HT-29 (cell line): ENCODE data around the gene LMO1. TPM values are rescaled to one million over a fixed set of nuclear protein-coding genes. Genes with fewer than 3 reads are reported as not detected.

Source experiments
- DNase-seq: peaks from one replicate; pipeline ENCODE4 v3.0.0-alpha.2; 2015; ENCODE audit warnings: low spot score
- total RNA-seq: library from RNA; depleted of rRNA; stranded (reverse); fragments of >200 nt; shearing (Covaris generic); gene quantifications from 2 replicates; pipeline ENCODE4 v1.2.3, GENCODE V29; 2014

Gene LMO1
- total RNA-seq, 1 experiment from 2014 or later = not detected

DNA sequence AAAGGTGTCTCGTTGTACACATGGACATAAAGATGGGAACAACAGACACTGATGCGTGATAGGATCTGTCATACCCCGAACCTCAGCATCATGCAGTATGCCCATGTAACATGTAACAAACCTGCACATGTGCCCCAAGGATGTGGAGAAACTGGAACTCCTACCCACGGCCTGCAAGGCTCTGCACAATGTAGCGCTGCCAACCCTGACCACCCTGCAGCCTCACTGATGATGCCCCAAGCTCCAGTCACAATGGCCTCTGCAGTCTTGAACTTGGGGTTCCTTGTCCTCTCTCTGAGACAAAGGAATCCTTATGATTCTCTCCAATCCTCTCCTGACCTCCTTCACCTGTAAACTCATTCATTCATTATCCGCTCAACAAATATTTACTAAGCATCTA is 14.2 kb downstream of the LMO1 start:
- no peak for DNase-seq

DNA sequence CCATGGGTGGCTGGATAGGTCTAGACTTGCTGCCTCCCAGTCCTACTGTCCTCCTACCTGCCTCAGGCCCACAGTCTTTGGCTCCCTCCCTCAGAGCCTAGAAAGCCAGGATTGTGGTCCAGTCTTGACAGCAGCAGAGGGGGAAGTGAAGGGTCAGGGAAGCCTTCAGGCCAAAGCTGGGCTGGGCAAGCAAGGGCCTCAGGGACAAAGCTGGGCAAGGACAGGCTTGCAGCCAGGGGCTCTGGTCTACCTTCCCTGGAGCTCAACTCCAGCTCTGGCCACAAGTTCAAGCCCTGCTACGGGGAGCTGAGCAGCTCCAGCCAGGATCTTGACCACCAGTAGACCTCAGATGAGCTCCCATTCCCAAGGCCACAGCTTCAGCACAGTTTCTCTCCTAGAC is 14.9 kb downstream of the LMO1 start:
- DNase-seq = no peak

DNA sequence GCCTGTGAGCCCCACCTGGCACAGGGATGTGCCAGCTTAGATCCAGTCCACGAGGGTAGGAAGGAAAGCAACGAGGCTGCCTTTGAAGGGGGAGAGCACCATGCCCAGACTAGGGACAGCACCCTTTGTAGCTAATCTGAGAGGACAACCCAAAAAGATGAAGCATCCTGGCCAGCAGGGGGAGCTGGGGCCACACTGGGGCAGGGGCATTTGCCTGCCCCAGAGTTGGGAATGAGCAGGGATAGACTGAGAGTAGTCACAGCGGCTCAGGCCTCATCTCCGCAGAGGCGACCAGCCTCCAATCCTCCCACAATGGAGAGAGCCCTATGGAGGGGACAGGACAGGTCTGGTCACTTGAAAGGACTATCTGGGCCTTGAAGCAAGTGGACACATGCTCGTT is 16.4 kb downstream of the LMO1 start:
- peak; percentile 32 for DNase-seq

DNA sequence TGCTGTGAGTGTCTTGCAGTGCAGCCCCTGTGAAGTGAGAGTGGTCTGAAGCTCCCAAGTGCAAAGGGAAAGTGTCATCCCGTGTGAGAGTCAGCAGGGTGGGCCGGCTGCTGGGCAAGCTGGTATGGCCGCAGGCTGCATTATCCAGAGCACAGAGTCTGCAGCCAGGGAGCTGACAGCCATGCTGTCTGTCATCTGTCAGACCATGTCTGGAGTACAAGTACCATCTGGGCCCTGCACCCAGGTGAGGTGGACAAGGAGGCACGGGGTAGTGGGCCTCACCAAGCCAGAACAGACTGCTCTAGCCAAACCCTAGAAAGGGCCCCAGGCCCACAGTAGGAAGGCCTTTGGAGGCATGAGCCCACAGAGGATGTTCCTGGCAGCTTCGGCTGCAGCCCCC is 20.2 kb downstream of the LMO1 start:
- DNase-seq = no peak

DNA sequence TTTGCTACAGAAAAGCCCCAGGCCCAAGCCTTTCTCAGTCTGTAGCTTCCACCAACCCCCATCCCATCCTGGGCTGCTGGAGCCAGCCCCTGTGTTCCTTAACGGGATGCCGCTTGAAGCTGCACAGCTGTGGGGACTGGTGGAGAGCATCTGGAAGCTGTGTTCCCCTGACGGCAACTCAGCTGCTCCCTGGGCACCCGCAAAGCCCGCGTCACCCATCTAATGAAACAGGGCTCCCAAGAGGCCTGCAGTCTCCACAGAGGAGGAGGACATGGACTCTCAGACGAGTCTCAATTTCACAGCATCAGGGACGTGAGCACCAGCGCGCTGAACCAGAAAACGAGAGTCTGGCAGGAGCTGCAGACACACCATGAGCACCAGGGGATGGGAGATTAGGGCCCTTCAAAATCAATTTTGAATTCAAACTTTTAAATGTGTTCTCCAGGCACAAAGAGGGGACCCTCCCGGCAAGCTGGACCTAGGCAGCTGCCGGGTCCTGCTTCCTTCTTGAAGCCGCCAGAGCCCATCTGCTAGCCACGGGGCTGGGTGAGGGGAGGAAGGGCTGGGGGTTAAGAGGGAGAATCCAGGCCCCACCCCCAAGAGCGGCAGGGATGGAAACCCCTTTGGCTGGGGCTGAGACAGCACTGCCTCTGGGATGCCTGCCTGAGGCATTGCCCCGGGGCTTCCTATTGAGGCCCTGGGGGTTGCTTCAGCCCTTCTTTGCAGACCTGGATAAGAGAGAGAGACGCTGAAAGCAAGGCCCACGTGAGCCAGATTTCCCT is 21.0 kb downstream of the LMO1 start:
- DNase-seq = no peak

DNA sequence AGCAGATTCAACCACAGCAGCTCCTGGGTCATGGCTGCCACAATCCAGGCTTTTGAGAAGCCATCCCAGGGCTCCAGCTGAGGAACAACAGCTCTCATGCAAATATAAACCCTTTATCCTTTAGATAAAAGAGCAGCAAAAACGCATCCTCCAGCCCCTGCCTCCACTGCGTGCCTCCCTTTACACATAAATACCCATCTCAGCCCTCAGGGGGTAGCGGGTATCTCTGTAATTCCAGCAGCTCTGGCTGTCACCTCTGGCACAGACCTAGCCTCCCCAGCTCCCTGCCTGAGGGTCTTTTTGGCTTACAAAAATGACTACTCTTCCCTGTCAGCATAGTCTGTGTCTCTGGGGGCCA is 21.6 kb downstream of the LMO1 start:
- no peak for DNase-seq

DNA sequence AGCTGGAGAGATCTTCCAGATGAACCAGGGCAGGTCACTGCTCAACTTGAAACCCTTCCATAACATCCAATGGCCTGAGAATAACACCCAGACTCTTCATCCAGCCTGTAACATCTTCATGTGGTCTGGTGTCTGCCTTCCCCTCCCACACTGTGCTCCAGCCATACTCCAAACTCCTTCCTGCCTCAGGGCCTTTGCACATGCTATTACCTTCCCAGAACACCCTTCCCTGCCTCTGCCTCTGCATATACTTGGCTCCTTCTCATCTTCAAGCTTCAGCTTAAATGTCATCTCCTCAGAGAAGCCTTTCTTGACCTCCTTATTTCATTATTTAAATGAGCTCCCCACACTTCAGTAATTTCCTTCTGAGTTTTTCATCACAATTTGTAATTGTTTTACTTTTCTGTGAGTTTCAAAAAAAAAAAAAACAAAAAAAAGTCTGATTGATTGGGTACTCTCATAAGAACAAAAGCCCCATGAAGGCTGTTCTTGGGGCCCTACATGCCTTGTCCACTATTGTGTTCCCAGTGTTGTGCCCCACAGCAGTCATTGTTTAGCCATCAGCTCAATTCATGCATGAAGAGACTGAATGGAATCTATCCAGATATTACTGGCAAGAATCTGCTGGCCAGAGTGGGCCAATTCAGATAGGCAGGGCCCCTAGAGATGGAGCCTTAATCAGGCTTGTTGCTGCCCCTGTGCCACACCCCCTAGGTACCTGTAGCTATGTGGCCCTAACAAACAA is 22.1 kb downstream of the LMO1 start:
- DNase-seq = no peak

DNA sequence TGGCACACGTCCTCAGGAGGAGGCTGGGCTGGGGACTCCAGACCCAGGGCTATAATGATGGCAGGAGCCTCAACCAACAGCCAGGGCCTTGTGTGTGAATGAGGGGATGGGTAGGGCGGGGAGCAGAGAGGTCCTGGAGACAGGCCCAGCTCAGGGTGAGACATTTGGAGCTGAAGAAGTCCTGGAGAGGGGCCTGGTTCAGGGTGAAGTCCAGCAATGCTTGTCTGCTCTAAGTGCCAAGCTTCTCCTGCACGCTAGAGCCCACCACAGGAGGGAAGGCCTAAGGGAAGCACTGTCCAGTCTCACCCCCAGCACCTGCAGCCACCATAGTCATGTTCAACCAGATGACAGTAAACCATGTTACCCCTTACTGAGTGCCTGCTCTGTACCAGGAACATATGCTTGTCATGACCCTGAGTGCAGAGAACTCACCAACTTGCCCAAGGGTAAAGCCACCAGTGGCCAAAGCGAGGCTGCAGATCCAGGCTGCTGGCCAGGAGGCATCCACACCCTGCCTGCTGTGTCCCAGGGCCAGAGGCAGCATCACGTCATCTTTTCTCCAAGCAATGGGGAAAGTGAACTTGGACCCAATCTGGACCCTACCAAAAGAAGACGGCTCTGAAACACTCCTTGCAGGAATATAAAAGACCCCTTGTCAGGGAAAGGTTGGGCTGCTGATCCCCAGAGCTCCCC is 24.0 kb downstream of the LMO1 start:
- no peak for DNase-seq

DNA sequence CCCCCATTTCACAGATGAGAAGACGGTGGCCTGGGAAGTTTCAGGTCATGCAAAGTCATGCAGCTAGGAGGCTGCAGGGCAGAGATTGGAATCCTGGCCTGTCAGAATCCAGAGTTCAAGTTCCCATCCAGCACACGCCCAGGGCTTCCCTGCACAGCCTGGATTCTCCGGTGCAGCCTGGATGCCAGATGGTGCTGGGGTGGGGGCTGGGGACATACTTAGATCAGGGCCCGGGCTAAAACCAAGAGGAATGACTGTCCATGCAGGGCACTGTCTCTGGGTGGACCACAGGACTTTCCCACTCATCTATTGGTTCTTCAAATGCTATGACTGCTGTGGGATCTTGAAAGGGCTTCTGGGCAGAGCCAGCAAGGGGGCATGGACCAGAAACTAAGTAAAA is 24.6 kb downstream of the LMO1 start:
- no peak for DNase-seq

DNA sequence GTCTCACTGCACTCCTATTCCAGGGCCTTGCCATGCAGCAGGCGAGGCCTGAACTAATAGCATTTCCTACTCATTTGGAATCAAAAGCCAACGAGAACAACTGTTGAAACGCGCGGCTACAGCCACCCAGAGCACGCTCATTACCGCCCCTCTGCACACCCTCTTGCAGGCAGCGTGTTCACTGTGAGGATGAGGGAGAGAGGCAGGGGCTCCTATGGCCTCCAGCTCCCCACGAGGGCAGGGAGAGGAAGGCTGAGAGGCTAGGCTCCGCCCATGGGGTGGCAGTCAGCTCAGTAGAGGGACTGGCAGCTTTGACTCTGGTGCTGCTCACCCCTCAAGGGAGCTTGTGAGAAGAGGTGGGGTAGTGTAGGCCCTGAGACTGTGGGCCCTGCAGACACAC is 26.2 kb downstream of the LMO1 start:
- DNase-seq = no peak

DNA sequence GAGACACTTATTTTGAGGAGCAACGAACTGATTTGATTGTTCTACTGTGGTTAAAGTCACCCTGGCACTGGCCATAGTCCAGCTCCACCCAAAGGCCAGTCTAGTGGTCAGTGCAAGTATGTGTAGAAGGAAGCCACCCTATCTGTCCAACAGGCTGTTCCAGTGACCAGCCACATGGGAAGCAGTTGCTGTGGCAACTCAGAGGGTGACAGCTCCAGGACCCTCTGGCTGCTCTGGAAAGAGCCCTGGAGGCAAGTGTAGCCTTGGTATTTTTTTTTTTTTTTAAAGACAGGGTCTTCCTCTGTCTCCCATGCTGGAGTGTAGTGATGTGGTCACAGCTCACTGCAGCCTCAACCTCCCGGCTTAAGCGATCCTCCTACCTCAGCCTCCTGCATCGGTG is 27.8 kb downstream of the LMO1 start:
- no peak for DNase-seq

DNA sequence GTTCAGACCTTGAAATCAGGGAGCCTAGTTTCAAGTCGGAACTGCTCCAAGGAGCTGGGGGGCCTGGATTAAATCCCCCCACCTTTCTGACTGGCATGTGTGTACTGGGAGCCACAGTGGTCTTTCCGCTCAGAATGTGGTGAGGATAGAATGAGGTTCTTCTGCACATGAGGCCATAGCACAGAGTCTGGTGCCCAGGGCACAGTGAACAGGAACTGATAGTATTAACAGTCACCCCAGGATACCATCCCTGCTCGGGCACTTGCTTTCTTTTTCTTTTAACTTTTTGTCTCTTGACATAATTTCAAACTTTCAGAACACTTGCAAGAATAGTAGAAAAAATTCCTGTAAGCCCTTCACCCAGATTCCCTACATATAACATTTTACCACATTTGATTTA is 28.8 kb downstream of the LMO1 start:
- no peak for DNase-seq

DNA sequence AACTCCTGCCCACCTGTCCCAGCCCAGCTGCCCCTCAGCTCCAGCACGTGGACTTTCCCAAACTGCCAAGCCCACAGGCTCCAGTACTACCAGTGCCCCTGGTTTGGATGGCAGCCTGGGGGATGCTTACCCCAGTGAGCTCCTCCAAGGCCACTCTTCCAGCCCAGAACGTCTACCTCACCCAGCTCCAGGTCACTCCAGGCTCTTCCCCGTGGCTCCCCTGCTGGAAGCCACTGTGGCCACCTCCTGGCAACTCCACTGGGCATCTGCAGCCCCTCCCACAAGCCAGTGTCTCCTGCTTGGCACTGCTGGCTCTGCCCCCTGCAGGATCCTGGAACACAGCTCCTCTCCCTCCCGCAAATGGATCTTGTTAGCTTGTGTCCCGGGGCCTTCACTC is 29.3 kb downstream of the LMO1 start:
- DNase-seq = peak; percentile 47

DNA sequence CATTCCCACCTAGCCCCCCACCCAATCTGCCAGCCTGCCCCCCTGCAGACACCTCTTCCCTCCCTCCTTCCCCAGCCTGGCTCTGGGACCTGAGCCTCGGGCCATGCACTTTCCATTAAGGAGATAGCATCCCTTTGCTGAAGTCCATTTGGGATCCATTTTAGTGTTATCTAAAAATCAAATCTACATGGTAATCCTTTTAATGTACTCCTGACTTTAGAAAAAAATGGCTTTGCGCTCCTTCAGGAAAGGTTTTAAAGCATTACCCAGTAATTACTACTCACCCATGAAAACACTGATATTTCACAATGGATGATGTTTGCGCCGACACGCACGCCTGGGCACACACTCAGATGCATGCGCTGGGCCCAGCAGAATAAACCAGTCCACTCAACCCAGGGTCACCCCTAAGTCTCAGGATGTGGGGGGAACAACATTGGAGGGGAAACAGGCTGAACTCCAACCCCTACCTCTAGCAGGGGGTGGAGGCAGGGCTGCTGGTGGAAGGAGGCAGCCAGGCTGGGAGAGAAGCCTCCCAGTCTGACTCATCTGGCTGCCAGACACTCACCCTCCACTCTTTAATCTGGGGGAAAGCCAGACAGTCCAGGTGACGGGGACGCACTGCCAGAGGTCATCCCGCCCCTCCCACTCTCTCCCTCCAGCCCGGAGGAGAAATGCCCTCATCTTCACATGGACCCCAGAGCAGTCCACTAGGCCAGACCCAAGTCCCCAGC is 29.8 kb downstream of the LMO1 start:
- no peak for DNase-seq

DNA sequence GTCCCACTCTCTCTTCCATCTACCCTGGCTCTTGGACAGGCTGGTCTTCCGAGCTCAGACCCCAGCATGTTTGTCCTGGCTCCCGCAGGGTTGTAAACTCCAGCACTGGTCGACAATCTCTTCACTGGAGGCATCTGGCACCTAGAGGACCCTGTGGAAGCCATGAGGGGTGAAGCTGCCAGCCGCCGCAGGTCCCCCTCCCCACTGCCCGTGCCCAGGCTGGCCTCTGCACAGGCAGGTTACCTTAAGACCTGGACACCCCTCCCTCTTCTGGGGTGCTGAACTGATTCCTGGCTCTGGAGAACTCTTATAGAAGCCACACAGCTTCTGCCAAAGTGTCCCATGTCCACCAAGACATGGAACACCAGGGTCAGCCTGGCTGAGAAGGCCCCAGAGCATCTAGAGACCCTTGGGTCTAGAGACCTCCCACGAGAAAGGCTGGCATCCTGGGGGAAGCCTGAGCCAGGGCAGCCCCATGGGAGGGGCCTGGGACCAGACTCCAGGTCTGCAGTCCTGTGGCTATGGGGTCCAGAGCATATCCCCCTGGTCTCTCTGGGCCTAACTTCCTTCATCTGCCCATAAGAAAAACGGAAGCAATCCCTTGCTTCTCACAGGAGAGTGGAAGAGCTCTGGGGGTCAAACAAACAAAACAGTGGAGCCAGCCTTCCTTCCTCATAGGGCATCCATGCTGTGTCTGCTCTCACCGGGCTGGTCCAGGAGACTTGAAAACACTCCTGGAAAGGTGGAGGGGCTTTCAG is 30.6 kb downstream of the LMO1 start:
- DNase-seq = no peak

DNA sequence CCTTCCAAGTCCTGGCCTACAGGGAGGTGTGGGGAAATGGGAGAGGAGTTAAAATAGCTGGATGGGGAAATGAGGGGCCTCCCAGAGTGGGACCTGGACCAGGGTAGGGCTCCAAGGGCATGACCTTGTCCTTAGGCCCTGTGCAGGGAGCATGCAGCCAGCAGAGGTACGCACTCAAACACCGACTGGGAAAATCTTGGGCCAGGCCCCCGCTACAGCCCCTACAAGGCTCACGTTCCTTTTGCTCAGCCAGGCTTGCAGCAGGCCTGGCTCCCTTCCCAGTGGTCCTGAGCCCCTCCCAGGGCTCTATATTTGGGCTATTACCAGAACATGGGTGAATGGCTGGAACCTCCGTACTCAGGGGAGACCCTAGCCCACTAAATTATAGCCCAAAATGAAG is 31.3 kb downstream of the LMO1 start:
- DNase-seq = no peak

DNA sequence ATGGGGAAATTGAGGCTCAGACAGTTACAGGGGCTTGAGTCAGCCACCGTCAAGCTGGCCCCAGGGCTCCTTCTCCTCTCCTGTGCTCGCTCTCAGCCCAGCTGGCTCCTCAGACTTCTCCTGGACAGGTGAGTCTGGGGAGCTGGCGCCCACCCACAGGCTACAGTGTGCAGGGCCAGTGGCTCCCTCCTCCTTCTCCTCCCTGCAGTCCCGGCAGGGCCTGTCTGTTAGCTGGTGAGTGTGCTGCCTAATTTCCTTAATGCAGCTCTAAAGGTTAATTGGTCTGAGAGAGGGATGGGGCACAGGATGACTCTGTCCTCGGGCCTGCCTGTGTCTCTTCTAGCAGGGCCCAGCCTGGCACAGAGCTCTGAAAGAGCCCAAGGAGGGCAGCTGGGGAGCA is 31.7 kb downstream of the LMO1 start:
- no peak for DNase-seq

DNA sequence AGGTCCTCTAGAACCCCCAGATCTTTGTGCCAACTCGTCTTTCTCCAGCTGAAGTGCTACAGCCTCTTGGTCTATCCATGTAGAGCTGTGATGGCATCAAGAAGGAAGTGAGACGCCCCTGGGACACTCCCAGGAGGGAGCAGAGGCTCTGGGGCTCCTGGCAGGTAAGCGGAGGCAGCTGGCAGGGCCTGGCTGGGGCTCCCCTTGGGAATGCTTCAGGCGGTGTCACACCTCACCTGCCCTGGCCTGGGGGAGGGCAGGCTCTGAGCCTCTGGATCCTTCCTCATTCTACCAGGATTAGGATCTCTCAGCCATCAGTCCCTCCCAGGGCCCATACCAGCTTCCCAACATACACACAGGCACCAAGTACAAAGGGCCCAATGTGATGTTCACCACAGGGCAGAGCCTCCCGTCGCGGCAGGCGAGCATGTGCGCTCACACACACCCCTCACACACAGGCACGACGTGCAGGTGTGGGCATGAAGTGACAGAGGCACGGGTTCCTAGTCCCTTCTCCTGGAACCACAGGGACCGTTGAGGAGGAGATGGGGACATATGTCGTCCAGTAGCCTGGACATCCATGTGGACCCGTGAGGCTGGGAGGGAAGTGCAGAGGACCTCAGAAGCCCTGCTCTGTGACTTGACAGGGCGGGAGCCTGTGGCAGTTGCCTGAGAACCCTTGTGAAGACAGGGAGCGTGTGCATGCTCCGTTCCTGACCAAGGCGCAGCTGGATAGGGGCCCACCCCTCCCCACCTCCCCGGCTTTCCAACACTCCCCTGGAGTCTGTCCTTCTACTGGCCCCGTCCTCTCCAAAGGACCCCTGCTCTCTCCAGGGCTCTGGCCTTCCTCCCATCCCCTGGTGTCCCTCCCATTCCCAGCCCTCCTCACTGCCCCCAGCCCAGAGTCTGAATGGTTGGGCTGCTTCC is 32.5 kb downstream of the LMO1 start:
- DNase-seq = no peak

DNA sequence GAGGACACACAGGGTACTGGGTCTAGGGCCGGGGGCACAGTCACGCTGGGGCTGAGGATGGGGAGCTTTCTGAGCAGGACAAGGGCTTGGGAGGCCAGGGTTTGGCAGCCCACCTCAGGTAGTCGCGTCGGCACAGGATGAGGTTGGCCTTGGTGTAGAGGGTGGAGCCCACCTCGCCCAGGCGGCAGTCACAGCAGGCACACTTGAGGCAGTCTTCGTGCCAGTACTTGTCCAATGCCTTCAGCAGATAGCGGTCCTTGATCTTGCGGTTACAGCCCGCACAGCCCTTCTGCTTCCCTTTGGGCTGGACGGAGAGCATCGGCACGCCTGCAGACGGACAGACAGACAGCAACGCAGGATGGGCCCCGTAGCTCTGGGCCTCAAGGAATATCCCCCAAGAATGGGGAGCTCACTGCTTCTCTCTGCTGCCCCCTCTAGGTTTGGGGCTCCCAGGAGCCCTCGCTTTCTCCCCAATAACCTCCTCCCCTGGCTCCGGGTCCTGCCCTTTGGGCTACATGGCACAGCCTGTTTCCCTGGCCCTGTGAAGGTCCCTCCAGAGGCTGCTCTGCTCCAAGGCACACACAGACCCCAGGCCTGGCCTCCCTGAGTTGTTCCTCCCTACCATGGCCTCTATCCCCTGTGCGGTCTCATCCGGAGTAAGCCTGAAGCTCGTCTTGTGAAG is 33.4 kb downstream of the LMO1 start:
- no peak for DNase-seq
